Measurements from ENCODE around the gene MRPL22.

DNA sequence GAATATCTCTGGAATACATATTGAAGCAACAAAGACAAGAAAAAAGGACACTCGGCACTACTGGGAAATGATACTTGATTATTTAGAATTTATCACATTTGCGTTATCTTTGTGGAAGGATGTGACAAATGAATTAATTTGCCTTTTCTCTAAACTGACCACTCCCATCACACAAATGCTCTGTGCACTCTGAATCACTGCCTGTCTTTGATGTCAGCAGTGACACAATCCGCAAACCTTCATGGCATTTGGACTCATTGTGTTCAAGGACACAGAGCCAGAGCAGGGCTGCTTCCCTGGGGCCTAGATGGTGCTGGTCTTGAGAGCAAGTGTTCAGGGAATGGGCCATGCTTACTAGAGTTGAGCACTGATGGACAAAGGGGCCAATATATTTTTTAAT is 67.8 kb downstream of the MRPL22 start:
- no peak for TF ChIP-seq POLR2A (IDR thresholded peaks at IDR 0.05; ENCODE audit: low read depth, low read length)
- TF ChIP-seq POLR2AphosphoS5 (IDR thresholded peaks at IDR 0.05; ENCODE audit: low read depth, low read length) = no peak
- no peak for TF ChIP-seq PAX5 (IDR thresholded peaks at IDR 0.05; ENCODE audit: insufficient read depth, low read length, severe bottlenecking)
- TF ChIP-seq POU2F2 (IDR thresholded peaks at IDR 0.05; ENCODE audit: low read depth, low read length) = no peak
- TF ChIP-seq TAF1 (IDR thresholded peaks at IDR 0.05; ENCODE audit: low read depth, low read length) = no peak

Measured in GM12891 (cell line).